ENCODE results near the gene UBC.

UBC gene

GRCh38 chr12:124863416-124864325 lies 50.8 kb downstream of the UBC start, which contains the start of gene SCARB1:
TSS of gene SCARB1 (minus strand) at chr12:124863864. CDS start at chr12:124863720, 144 bp downstream.
- Histone ChIP-seq H3K4me3 (replicated peaks; ENCODE audit: low read depth, low read length) (peak within 1 kb of the TSS; percentile 88), H3K27me3 (replicated peaks; ENCODE audit: control insufficient read depth, insufficient read depth, low read length) (no peaks in the 10 kb centered on the region), H3K36me3 (ENCODE audit: control insufficient read depth, insufficient read depth, low read length) (peaks cover 8% of the 10 kb centered on the region)
- TF ChIP-seq, protein P1, sequence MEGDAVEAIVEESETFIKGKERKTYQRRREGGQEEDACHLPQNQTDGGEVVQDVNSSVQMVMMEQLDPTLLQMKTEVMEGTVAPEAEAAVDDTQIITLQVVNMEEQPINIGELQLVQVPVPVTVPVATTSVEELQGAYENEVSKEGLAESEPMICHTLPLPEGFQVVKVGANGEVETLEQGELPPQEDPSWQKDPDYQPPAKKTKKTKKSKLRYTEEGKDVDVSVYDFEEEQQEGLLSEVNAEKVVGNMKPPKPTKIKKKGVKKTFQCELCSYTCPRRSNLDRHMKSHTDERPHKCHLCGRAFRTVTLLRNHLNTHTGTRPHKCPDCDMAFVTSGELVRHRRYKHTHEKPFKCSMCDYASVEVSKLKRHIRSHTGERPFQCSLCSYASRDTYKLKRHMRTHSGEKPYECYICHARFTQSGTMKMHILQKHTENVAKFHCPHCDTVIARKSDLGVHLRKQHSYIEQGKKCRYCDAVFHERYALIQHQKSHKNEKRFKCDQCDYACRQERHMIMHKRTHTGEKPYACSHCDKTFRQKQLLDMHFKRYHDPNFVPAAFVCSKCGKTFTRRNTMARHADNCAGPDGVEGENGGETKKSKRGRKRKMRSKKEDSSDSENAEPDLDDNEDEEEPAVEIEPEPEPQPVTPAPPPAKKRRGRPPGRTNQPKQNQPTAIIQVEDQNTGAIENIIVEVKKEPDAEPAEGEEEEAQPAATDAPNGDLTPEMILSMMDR (IDR thresholded peaks at IDR 0.05; ENCODE audit: insufficient read depth, low read length, poor library complexity, severe bottlenecking): no peak
- DNase-seq (ENCODE audit: extremely low read depth, insufficient read length): peak; percentile 90

DNA sequence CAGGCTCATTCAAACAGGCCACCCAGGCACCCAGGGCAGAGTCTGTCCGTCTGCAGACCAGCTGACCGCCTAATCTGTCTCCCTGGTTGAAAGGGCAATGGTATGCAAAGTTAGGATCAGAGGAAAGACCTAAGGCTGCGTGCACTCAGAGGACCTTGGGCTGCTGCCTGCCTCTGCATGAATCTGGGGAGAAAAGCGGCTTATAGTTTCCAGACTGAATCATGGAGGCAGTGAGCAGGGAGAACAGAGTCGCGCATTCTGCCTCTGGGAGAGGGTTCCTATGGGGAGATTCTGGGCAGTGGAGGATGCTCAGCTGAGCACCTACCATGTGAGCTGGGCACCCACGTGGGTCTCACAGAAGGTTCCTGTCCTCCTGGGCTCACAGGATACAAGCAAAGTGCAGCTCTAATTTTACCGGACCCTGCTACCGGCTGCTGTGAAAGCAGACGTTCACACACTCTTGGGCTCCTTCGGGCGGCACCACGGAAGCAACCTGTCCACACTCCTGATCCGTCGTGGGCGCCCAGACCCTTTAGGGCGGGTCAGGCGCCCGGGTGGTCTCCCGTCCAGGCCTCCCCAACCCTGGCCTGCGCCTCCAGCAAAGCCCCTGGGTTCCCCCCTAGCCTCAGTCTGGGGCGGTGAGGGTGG lies 51.6 kb downstream of the UBC start:
- peak; percentile 50 for DNase-seq (ENCODE audit: extremely low read depth, insufficient read length)
- H3K27me3 ChIP-seq (replicated peaks; ENCODE audit: control insufficient read depth, insufficient read depth, low read length): no peaks in the 10 kb centered on the region
- H3K4me3 ChIP-seq (replicated peaks; ENCODE audit: low read depth, low read length): peak overlapping the region; percentile 88
- TF ChIP-seq, protein P1 (IDR thresholded peaks at IDR 0.05; ENCODE audit: insufficient read depth, low read length, poor library complexity, severe bottlenecking): no peak
- peaks cover 12% of the 10 kb centered on the region for H3K36me3 ChIP-seq (ENCODE audit: control insufficient read depth, insufficient read depth, low read length)

- peak; percentile 40 for DNase-seq (ENCODE audit: extremely low read depth, insufficient read length)
- peaks cover 18% of the 10 kb centered on the region for H3K36me3 ChIP-seq (ENCODE audit: control insufficient read depth, insufficient read depth, low read length)
Measured at GRCh38 chr12:124861898-124862676, 52.4 kb downstream of the UBC start.

More at GRCh38 chr12:124861898-124862676, 52.4 kb downstream of the UBC start:
- TF ChIP-seq, protein P1 (IDR thresholded peaks at IDR 0.05; ENCODE audit: insufficient read depth, low read length, poor library complexity, severe bottlenecking): no peak
- H3K27me3 ChIP-seq (replicated peaks; ENCODE audit: control insufficient read depth, insufficient read depth, low read length): no peaks in the 10 kb centered on the region
- H3K4me3 ChIP-seq (replicated peaks; ENCODE audit: low read depth, low read length): peak overlapping the region; percentile 88

All from GM06990 (cell line).